Measurements from ENCODE around the gene TMEM37. TPM values are rescaled to one million over a fixed set of nuclear protein-coding genes. Genes with fewer than 3 reads are reported as not detected.
A peak's percentile ranks its signal among the peaks of the same experiment; 100 is the strongest.

TMEM37 gene
- total RNA-seq, 2 experiments from 2014 or later = not detected

GRCh38 chr2:119475857-119476244 is 44.2 kb downstream of the TMEM37 start:
- H3K27me3 Mint-ChIP-seq = peaks cover 2% of the 10 kb centered on the region
- no peaks in the 10 kb centered on the region for H3K4me1 Mint-ChIP-seq
- H3K36me3 Mint-ChIP-seq (ENCODE audit: low read depth) = no peaks in the 10 kb centered on the region
- ChIA-PET POLR2A (no interaction called here), CTCF (interaction anchor here (0.7 to 2.4 kb wide), 13 partner anchors 9 to 108 kb away, joined by 3 to 10 read pairs (median 3); no protein-coding TSS in a partner anchor)
- no peaks in the 10 kb centered on the region for H3K9me3 Mint-ChIP-seq
- no peak for DNase-seq
- H3K27ac Mint-ChIP-seq = no peak overlapping the region
- H3K4me3 Mint-ChIP-seq = no peak overlapping the region

- H3K4me1 Mint-ChIP-seq = no peaks in the 10 kb centered on the region
- no peaks in the 10 kb centered on the region for H3K36me3 Mint-ChIP-seq (ENCODE audit: low read depth)
- no peak overlapping the region for H3K27ac Mint-ChIP-seq
- no peaks in the 10 kb centered on the region for H3K9me3 Mint-ChIP-seq
- peak; percentile 34 for DNase-seq
- ChIA-PET CTCF (interaction anchor here (0.7 to 2.4 kb wide), 17 partner anchors 9 to 595 kb away, joined by 3 to 10 read pairs (median 3); no protein-coding TSS in a partner anchor), POLR2A (no interaction called here)
- no peak overlapping the region for H3K4me3 Mint-ChIP-seq
- no peaks in the 10 kb centered on the region for H3K27me3 Mint-ChIP-seq
Measured at GRCh38 chr2:119476301-119477112, 44.9 kb downstream of the TMEM37 start.

- Mint-ChIP-seq H3K9me3 (no peaks in the 10 kb centered on the region), H3K4me1 (no peaks in the 10 kb centered on the region), H3K36me3 (ENCODE audit: low read depth) (no peaks in the 10 kb centered on the region), H3K4me3 (no peak overlapping the region), H3K27me3 (no peaks in the 10 kb centered on the region), H3K27ac (no peak overlapping the region)
- DNase-seq = no peak
- CTCF ChIA-PET = interaction anchor here (1.2 to 2.4 kb wide), 9 partner anchors 12 to 595 kb away, joined by 3 to 10 read pairs (median 6); no protein-coding TSS in a partner anchor
- POLR2A ChIA-PET = no interaction called here
Measured at GRCh38 chr2:119477113-119477505, 45.5 kb downstream of the TMEM37 start.

- POLR2A ChIA-PET = no interaction called here
- H3K27me3 Mint-ChIP-seq = no peaks in the 10 kb centered on the region
- no peaks in the 10 kb centered on the region for H3K36me3 Mint-ChIP-seq (ENCODE audit: low read depth)
- CTCF ChIA-PET = no interaction called here
- DNase-seq = no peak
- no peak overlapping the region for H3K4me3 Mint-ChIP-seq
- H3K27ac Mint-ChIP-seq = no peak overlapping the region
- H3K4me1 Mint-ChIP-seq = no peaks in the 10 kb centered on the region
- no peaks in the 10 kb centered on the region for H3K9me3 Mint-ChIP-seq
Measured at GRCh38 chr2:119478188-119478977, 46.7 kb downstream of the TMEM37 start.

GRCh38 chr2:119478978-119479295 is 47.3 kb downstream of the TMEM37 start:
- H3K36me3 Mint-ChIP-seq (ENCODE audit: low read depth) = no peaks in the 10 kb centered on the region
- no peaks in the 10 kb centered on the region for H3K4me1 Mint-ChIP-seq
- H3K4me3 Mint-ChIP-seq = no peak overlapping the region
- no peak overlapping the region for H3K27ac Mint-ChIP-seq
- H3K9me3 Mint-ChIP-seq = no peaks in the 10 kb centered on the region
- no peak for DNase-seq
- POLR2A ChIA-PET = no interaction called here
- CTCF ChIA-PET = interaction anchor here (1.4 kb wide), 1 partner anchor 13 kb away, joined by 4 read pairs; no protein-coding TSS in a partner anchor
- H3K27me3 Mint-ChIP-seq = no peaks in the 10 kb centered on the region

GRCh38 chr2:119480184-119480583 is 48.5 kb downstream of the TMEM37 start:
- no peak overlapping the region for H3K27ac Mint-ChIP-seq
- no peak overlapping the region for H3K4me3 Mint-ChIP-seq
- DNase-seq = no peak
- no peaks in the 10 kb centered on the region for H3K4me1 Mint-ChIP-seq
- H3K36me3 Mint-ChIP-seq (ENCODE audit: low read depth) = no peaks in the 10 kb centered on the region
- POLR2A ChIA-PET = no interaction called here
- no peaks in the 10 kb centered on the region for H3K9me3 Mint-ChIP-seq
- CTCF ChIA-PET = interaction anchor here (0.9 to 1.4 kb wide), 2 partner anchors 14 to 16 kb away, joined by 3 to 4 read pairs; no protein-coding TSS in a partner anchor
- H3K27me3 Mint-ChIP-seq = no peaks in the 10 kb centered on the region

GRCh38 chr2:119480718-119481142 is 49.1 kb downstream of the TMEM37 start:
- no peak overlapping the region for H3K27ac Mint-ChIP-seq
- no peaks in the 10 kb centered on the region for H3K36me3 Mint-ChIP-seq (ENCODE audit: low read depth)
- H3K4me3 Mint-ChIP-seq = no peak overlapping the region
- no peaks in the 10 kb centered on the region for H3K27me3 Mint-ChIP-seq
- ChIA-PET POLR2A (no interaction called here), CTCF (no interaction called here)
- no peaks in the 10 kb centered on the region for H3K4me1 Mint-ChIP-seq
- H3K9me3 Mint-ChIP-seq = no peaks in the 10 kb centered on the region
- DNase-seq = no peak

- Mint-ChIP-seq H3K4me3 (no peak overlapping the region), H3K4me1 (no peaks in the 10 kb centered on the region), H3K27me3 (no peaks in the 10 kb centered on the region), H3K9me3 (no peaks in the 10 kb centered on the region), H3K27ac (no peak overlapping the region), H3K36me3 (ENCODE audit: low read depth) (no peaks in the 10 kb centered on the region)
- ChIA-PET CTCF (no interaction called here), POLR2A (no interaction called here)
- no peak for DNase-seq
Measured at GRCh38 chr2:119481501-119482455, 50.1 kb downstream of the TMEM37 start.

GRCh38 chr2:119482481-119483394 is 51.1 kb downstream of the TMEM37 start:
- CTCF ChIA-PET = interaction anchor here (1.0 kb wide), 1 partner anchor 14 kb away, joined by 3 read pairs; no protein-coding TSS in a partner anchor
- no peak for DNase-seq
- Mint-ChIP-seq H3K9me3 (no peaks in the 10 kb centered on the region), H3K4me1 (no peaks in the 10 kb centered on the region), H3K4me3 (no peak overlapping the region), H3K27me3 (no peaks in the 10 kb centered on the region), H3K27ac (no peak overlapping the region), H3K36me3 (ENCODE audit: low read depth) (no peaks in the 10 kb centered on the region)
- POLR2A ChIA-PET = no interaction called here

- CTCF ChIA-PET = interaction anchor here (1.0 kb wide), 1 partner anchor 15 kb away, joined by 3 read pairs; no protein-coding TSS in a partner anchor
Measured at GRCh38 chr2:119483395-119483753, 51.7 kb downstream of the TMEM37 start.

GRCh38 chr2:119483896-119484718 is 52.5 kb downstream of the TMEM37 start:
- ChIA-PET CTCF (interaction anchor here (1.0 kb wide), 1 partner anchor 16 kb away, joined by 3 read pairs; no protein-coding TSS in a partner anchor), POLR2A (no interaction called here)
- Mint-ChIP-seq H3K9me3 (no peaks in the 10 kb centered on the region), H3K27ac (no peak overlapping the region), H3K36me3 (ENCODE audit: low read depth) (no peaks in the 10 kb centered on the region), H3K27me3 (no peaks in the 10 kb centered on the region), H3K4me3 (no peak overlapping the region), H3K4me1 (no peaks in the 10 kb centered on the region)
- DNase-seq = no peak

More at GRCh38 chr2:119483395-119483753, 51.7 kb downstream of the TMEM37 start:
- H3K36me3 Mint-ChIP-seq (ENCODE audit: low read depth) = no peaks in the 10 kb centered on the region
- POLR2A ChIA-PET = no interaction called here
- no peaks in the 10 kb centered on the region for H3K27me3 Mint-ChIP-seq
- H3K9me3 Mint-ChIP-seq = no peaks in the 10 kb centered on the region
- H3K4me3 Mint-ChIP-seq = no peak overlapping the region
- no peak overlapping the region for H3K27ac Mint-ChIP-seq
- no peaks in the 10 kb centered on the region for H3K4me1 Mint-ChIP-seq
- DNase-seq = no peak
